Liver (tissue), 9 donors: ENCODE results near the gene MAGED1. TPM values are rescaled to one million over a fixed set of nuclear protein-coding genes. Genes with fewer than 3 reads are reported as not detected.

Source experiments
- DNase-seq: peaks from one replicate; pipeline ENCODE4 v3.0.0-alpha.2; 2017; ENCODE audit warnings: low spot score
- H3K27ac ChIP-seq, 2 donors: one replicate each; pipeline ENCODE4 v1.7.0; 2013; ENCODE audit warnings: inconsistent platforms in 2 of 2, low read length in 2 of 2, control low read depth in 1 of 2, low read depth in 1 of 2, mild to moderate bottlenecking in 1 of 2
- H3K27me3 ChIP-seq, 4 donors: one replicate each; pipeline versions ENCODE4 v1.6.1 to v1.7.0; 2013; ENCODE audit warnings: low read length in 3 of 4, inconsistent platforms in 1 of 4, mild to moderate bottlenecking in 1 of 4, moderate library complexity in 1 of 4; ENCODE audit not compliant: control insufficient read depth in 4 of 4, insufficient read depth in 4 of 4
- H3K36me3 ChIP-seq, 4 donors: one replicate each; pipeline versions ENCODE4 v1.6.1 to v1.7.0; 2013; ENCODE audit warnings: low read length in 3 of 4, mild to moderate bottlenecking in 3 of 4, low read depth in 1 of 4, moderate library complexity in 1 of 4; ENCODE audit not compliant: control insufficient read depth in 4 of 4, insufficient read depth in 3 of 4
- H3K4me1 ChIP-seq, 4 donors: one replicate each; pipeline versions ENCODE4 v1.6.1 to v1.7.0; 2013; ENCODE audit warnings: low read length in 3 of 4, mild to moderate bottlenecking in 3 of 4, moderate library complexity in 1 of 4; ENCODE audit not compliant: control insufficient read depth in 4 of 4, insufficient read depth in 4 of 4
- H3K4me3 ChIP-seq, 3 donors: one replicate each; pipeline versions ENCODE4 v1.6.1 to v1.7.0; 2013; ENCODE audit warnings: low read length in 3 of 3, control low read depth in 1 of 3, low read depth in 1 of 3, mild to moderate bottlenecking in 1 of 3
- H3K9ac ChIP-seq, 2 donors: one replicate each; pipeline ENCODE4 v1.7.0; 2013; ENCODE audit warnings: low read length in 2 of 2, mild to moderate bottlenecking in 2 of 2, moderate library complexity in 2 of 2, control low read depth in 1 of 2, low read depth in 1 of 2
- H3K9me3 ChIP-seq, 4 donors: one replicate each; pipeline versions ENCODE4 v1.6.1 to v1.7.0; 2013; ENCODE audit warnings: low read length in 3 of 4; ENCODE audit not compliant: control insufficient read depth in 4 of 4
- FOXA1 ChIP-seq: IDR thresholded peaks from 2 replicates; pipeline ENCODE4 v1.6.1; 2016; ENCODE audit warnings: antibody characterized with exemption
- FOXA2 ChIP-seq: IDR thresholded peaks from 2 replicates; pipeline ENCODE4 v1.6.1; 2016; ENCODE audit warnings: antibody characterized with exemption
- HNF4A ChIP-seq, 2 donors: conservative IDR thresholded peaks; 2 replicates each; pipeline ENCODE4 v1.6.1; 2016; ENCODE audit warnings: antibody characterized with exemption in 2 of 2, mild to moderate bottlenecking in 2 of 2
- HNF4G ChIP-seq: IDR thresholded peaks from 2 replicates; pipeline ENCODE4 v1.6.1; 2016; ENCODE audit warnings: antibody characterized with exemption
- JUND ChIP-seq, 2 donors: IDR thresholded peaks; 2 replicates each; pipeline ENCODE4 v1.6.1; 2016; ENCODE audit warnings: antibody characterized with exemption in 2 of 2
- NR2F2 ChIP-seq: IDR thresholded peaks from 2 replicates; pipeline ENCODE4 v1.6.1; 2016; ENCODE audit warnings: antibody characterized with exemption
- RXRA ChIP-seq, 2 donors: IDR thresholded peaks; 2 replicates each; pipeline ENCODE4 v1.6.1; 2017 to 2018; ENCODE audit warnings: antibody characterized with exemption in 2 of 2, mild to moderate bottlenecking in 1 of 2
- TAF1 ChIP-seq: conservative IDR thresholded peaks from 2 replicates; pipeline ENCODE4 v1.6.1; 2016; ENCODE audit warnings: antibody characterized with exemption, mild to moderate bottlenecking
- YY1 ChIP-seq: IDR thresholded peaks from 2 replicates; pipeline ENCODE4 v1.6.1; 2016; ENCODE audit warnings: antibody characterized with exemption, mild to moderate bottlenecking
- ZBTB33 ChIP-seq: IDR thresholded peaks from 2 replicates; pipeline ENCODE4 v1.6.1; 2016; ENCODE audit warnings: antibody characterized with exemption
- WGBS: extraction: QIAGEN DNeasy Blood & Tissue Kit; methylation state at CpG from one replicate; pipeline ENCODE4 v1.1.7; 2013; 5-methylcytosine and 5-hydroxymethylcytosine counted together
- polyA plus RNA-seq, 2 donors: library from polyadenylated mRNA; stranded (reverse) in 1 of 2; unstranded in 1 of 2; fragments of 200-250 nt in 1 of 2; fragments of >200 nt in 1 of 2; fragmentation: Nextera tagmentation in 1 of 2; extraction: Ambion mirVana in 1 of 2; gene quantifications; one replicate each; pipeline versions ENCODE4 v1.2.1 to v1.2.3, GENCODE V29; 2013 to 2015
- total RNA-seq, 2 donors: library from RNA; depleted of rRNA; stranded (reverse); fragments of >200 nt; gene quantifications; one replicate each; pipeline ENCODE4 v1.2.3, GENCODE V29; 2014
- TF ChIP-seq, protein P1 (sequence below): IDR thresholded peaks from 2 replicates; pipeline ENCODE4 v1.6.1; 2016; ENCODE audit warnings: antibody characterized with exemption, mild to moderate bottlenecking
- TF ChIP-seq, protein P2 (sequence below): IDR thresholded peaks from 2 replicates; pipeline ENCODE4 v1.6.1; 2016; ENCODE audit warnings: antibody characterized with exemption
- donor health status: healthy.
- donor health status: healthy.
- donor health status: healthy.
- donor health status: healthy.
- donor health status: healthy.

MAGED1 gene
- total and polyA plus RNA-seq, 4 donors = 43.3 to 67.3 (median 48.2) TPM

- no peak overlapping the region for H3K9ac ChIP-seq
- peaks cover 0 to 3% (median 0%) of the 10 kb centered on the region in 4 donors for H3K9me3 ChIP-seq
- no peak for TF ChIP-seq FOXA2
- TF ChIP-seq JUND (IDR thresholded peaks at IDR 0.05) = no peak
- no peak for TF ChIP-seq TAF1
- TF ChIP-seq, protein P1, sequence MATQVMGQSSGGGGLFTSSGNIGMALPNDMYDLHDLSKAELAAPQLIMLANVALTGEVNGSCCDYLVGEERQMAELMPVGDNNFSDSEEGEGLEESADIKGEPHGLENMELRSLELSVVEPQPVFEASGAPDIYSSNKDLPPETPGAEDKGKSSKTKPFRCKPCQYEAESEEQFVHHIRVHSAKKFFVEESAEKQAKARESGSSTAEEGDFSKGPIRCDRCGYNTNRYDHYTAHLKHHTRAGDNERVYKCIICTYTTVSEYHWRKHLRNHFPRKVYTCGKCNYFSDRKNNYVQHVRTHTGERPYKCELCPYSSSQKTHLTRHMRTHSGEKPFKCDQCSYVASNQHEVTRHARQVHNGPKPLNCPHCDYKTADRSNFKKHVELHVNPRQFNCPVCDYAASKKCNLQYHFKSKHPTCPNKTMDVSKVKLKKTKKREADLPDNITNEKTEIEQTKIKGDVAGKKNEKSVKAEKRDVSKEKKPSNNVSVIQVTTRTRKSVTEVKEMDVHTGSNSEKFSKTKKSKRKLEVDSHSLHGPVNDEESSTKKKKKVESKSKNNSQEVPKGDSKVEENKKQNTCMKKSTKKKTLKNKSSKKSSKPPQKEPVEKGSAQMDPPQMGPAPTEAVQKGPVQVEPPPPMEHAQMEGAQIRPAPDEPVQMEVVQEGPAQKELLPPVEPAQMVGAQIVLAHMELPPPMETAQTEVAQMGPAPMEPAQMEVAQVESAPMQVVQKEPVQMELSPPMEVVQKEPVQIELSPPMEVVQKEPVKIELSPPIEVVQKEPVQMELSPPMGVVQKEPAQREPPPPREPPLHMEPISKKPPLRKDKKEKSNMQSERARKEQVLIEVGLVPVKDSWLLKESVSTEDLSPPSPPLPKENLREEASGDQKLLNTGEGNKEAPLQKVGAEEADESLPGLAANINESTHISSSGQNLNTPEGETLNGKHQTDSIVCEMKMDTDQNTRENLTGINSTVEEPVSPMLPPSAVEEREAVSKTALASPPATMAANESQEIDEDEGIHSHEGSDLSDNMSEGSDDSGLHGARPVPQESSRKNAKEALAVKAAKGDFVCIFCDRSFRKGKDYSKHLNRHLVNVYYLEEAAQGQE = no peak
- no peak for TF ChIP-seq HNF4G
- TF ChIP-seq, protein P2, sequence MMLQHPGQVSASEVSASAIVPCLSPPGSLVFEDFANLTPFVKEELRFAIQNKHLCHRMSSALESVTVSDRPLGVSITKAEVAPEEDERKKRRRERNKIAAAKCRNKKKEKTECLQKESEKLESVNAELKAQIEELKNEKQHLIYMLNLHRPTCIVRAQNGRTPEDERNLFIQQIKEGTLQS = no peak
- no peak for TF ChIP-seq ZBTB33
- no peak for TF ChIP-seq FOXA1
- no peak for TF ChIP-seq NR2F2
- TF ChIP-seq RXRA (IDR thresholded peaks at IDR 0.05) = no peak
- TF ChIP-seq YY1 = no peak
- no peak for TF ChIP-seq HNF4A (conservative IDR thresholded peaks at IDR 0.05)
- 90% methylated on average over 3 of the region's 3 CpGs for WGBS
- H3K27me3 ChIP-seq = no peaks in the 10 kb centered on the region
- H3K4me3 ChIP-seq = no peak overlapping the region
- H3K27ac ChIP-seq = no peak overlapping the region
- H3K36me3 ChIP-seq = peaks cover 2 to 18% (median 12%) of the 10 kb centered on the region in 4 donors
- H3K4me1 ChIP-seq = no peaks in the 10 kb centered on the region
- DNase-seq = no peak
Observed at GRCh38 chrX:51905711-51906110, 12.3 kb downstream of the MAGED1 start.

DNA sequence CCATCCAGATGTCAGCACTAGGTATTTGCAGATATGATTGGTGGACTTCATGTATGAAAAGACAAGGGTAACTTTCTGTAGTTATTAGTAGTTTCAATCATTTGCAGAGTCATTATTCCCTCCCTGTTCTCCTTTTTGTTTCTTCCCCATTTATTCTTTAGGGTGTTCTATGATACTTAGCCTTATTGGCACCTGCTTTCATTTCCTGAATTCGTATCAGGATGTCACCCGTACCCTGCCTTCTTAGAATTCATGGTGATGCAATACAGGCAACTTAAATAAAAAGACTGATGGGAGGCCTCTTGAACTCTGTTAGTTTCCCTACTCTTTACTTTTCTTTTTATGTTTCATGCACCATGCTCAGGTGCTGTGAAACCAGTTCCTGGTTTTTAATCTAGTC, 24.2 kb downstream of the MAGED1 start:
- TF ChIP-seq HNF4G = no peak
- no peak for TF ChIP-seq FOXA2
- no peak for TF ChIP-seq ZBTB33
- TF ChIP-seq YY1 = no peak
- 66% methylated on average over 2 of the region's 2 CpGs for WGBS
- no peaks in the 10 kb centered on the region for H3K9me3 ChIP-seq
- H3K9ac ChIP-seq = no peak overlapping the region
- H3K4me1 ChIP-seq = no peaks in the 10 kb centered on the region
- no peaks in the 10 kb centered on the region for H3K27me3 ChIP-seq
- no peaks in the 10 kb centered on the region for H3K36me3 ChIP-seq
- no peak overlapping the region for H3K4me3 ChIP-seq
- no peak for DNase-seq
- no peak overlapping the region for H3K27ac ChIP-seq
